Body of pancreas (tissue), 4 donors: ENCODE results near the gene CMIP.

Source experiments
- POLR2A ChIP-seq, 3 donors: fragments of 450-650 bp; IDR thresholded peaks; one replicate each; pipeline ENCODE4 v1.6.1; 2016; ENCODE audit warnings: antibody characterized with exemption in 3 of 3, mild to moderate bottlenecking in 2 of 3
- TF ChIP-seq, protein P1 (sequence below), 7 experiments: fragments of 450-650 bp in 4 of 7; fragments of 200-600 bp in 3 of 7; sonication (generic) in 3 of 7; IDR thresholded peaks; one replicate each; pipeline ENCODE4 v1.5.1; 2016 to 2019; ENCODE audit warnings: antibody characterized with exemption in 7 of 7

- TF ChIP-seq, protein P1, sequence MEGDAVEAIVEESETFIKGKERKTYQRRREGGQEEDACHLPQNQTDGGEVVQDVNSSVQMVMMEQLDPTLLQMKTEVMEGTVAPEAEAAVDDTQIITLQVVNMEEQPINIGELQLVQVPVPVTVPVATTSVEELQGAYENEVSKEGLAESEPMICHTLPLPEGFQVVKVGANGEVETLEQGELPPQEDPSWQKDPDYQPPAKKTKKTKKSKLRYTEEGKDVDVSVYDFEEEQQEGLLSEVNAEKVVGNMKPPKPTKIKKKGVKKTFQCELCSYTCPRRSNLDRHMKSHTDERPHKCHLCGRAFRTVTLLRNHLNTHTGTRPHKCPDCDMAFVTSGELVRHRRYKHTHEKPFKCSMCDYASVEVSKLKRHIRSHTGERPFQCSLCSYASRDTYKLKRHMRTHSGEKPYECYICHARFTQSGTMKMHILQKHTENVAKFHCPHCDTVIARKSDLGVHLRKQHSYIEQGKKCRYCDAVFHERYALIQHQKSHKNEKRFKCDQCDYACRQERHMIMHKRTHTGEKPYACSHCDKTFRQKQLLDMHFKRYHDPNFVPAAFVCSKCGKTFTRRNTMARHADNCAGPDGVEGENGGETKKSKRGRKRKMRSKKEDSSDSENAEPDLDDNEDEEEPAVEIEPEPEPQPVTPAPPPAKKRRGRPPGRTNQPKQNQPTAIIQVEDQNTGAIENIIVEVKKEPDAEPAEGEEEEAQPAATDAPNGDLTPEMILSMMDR (IDR thresholded peaks at IDR 0.05), result no peak
- TF ChIP-seq POLR2A (IDR thresholded peaks at IDR 0.05), result no peak
Observed at GRCh38 chr16:81633680-81634379, 189.2 kb downstream of the CMIP start.
